HG03280 (cell line): ENCODE results near the gene DUOXA1.

ENCODE experiments used
- ATAC-seq: cut with Tn5 transposase; IDR thresholded peaks from one replicate; pipeline ENCODE4 v1.9.1; 2021; ENCODE audit warnings: mild to moderate bottlenecking, moderate library complexity; ENCODE audit not compliant: unreplicated experiment

The DUOXA1 gene

DNA sequence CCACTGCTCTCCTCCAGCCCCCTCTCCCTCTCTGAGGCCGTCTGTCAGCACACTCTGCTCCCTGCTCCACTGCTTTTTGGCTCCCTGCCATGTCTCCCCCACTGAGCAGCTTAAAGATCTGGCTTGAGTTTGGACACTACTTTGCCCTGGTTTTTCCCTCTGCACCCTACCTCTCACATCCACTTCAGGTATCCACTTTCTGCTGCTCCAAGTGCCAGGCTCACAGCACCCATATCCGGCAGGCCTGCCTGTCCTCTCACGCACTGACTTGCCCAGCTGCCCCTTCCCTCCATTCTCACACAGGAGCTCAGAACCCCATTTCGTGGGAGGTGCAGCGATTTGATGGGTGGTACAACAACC is 3.9 kb upstream of the DUOXA1 start:
- no peak for ATAC-seq

DNA sequence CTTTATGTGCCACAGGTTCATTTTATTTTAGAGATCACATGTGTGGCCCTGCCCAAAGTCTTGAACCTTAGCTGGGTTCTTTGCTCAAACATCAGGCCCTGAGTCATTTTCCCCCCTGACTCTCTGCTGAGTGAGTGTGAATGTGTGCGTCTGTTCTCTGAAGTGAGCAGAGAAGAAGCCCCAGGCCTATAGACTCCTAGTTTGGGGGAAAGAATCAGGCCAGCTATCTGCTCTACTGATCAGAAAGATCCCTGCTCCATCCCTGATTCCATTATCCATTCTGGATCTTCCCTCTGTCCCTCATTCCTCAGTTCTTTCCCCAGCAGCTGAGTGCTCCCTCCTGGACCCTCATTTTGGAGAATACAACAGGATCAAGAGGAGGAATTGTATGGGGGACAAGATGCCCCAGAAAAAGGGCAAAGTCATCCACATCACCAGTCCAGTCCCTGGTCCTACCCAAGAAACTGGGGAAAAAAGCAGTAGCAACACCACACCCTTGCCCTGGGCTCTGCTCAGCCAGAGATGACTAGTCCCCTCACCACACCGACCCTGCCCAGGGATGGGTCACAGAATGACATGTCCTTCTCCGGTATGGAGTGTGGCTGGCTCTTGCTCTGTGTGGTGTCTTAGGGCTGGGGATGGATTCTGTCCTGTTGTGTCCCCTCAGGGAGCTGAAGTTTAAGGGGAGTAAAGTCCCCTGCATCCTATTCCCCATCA is 3.3 kb upstream of the DUOXA1 start:
- no peak for ATAC-seq

DNA sequence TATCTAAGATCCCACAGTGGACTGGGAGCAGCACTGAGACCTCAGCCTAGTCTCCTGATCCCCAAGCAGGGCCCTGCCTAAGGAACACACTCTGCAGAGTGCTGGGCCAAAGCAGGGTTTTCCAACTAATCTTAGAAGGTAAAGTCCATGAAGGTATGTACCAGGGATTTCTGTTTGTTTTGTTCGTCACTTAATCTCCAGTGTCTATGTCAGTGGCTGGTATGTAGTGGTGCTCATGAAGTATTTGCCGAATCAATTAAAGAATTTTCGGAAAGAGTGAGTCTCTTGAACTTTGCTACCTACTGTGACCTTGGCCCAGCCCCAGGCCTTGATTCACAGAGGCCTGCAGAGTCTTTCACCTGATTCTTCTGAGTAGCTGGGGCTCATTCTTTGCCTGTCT is 1.8 kb upstream of the DUOXA1 start:
- no peak for ATAC-seq

DNA sequence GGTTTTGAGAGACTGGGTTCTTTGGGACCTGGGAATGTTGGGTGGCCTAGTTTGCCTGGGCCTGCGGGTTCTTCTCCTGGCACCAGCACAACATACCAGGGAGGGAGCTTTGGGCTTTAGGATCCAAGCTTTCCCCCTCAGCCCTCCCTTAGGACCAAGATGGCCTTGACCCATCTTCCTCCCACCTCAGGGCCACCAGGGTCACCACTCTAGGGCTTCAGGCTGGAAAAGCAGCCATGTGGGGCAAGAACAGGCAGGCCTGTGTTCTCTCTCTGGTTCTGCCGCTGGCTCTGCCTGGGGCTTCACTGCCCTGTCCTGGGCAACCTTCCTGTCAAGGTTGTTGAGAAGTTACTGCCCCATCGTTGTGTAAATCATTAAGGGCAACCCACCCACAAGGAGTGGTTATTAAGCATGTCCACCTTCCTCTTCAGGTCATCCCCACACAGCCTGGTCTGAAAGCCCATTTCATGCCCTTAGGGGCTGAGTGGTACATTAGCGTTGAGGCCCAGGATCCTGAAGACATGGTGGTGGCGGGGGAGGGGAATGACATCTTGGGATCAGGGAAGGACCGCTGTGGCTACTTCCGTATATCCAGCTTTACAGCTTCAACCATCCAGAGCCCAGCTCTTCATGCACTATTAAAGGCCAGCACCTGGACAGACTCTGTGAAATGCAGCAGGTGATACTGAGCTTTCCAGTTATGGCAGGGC is 767 bp upstream of the DUOXA1 start:
- no peak for ATAC-seq

DNA sequence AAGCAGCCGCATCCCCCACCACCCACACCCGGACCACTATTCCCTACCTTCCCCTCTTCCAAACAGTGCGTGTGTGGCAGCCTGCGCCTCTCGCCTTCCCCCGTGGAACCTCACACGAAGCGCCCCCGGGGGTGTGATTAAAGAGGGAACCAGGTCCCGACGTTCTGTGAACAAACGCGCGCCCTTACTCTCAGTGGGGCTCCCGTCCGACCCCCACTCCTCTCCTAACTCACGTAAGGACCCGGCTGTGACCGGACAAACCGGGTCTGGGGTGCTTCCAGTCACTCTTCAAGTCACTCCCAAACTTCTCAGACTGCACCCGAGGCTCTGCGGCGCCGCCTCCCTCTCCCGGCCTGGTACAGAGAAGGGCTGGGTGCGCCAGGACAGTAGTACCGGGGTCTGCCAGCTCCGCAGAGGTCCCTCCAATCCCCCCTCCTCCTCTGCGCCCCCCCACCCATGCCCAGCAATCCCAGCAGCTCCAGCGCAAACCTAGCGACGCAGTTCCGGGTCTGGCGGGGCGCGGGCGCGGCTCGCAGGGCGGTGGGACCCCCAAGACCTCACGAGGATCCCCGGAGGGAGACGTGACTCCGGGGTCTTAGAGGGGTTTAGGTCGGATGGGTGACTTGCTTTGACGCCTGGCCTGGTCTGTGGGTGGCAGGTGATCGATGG is 574 bp downstream of the DUOXA1 start:
- ATAC-seq = no peak

DNA sequence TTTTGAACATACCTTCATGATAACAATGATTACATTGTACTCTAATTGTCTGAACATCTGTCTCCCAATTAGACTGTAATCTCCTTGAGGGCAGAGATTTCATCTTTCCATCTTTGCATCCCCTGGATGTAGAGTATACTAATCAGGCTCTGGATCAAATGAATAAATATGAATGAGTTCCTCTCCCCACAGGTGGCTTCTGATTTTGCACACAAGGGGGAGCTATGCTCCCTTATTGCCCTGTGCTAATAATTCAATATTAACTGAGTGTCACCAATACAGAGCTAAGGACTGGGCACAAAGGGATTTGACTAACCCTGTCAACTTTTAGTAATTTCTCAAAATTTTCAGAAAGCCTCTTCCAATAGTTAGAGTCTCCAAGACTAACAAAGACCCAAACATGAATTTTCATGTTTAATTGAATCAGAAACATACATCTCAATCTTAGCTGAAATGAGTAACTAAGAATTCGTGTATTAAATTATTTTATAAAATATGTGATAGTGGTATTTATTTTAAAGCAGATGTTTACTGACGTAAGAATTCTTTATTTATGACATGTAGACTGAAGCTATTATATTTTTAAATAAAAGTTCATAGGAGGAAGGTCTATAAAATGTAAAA is 3.0 kb downstream of the DUOXA1 start:
- ATAC-seq = no peak

DNA sequence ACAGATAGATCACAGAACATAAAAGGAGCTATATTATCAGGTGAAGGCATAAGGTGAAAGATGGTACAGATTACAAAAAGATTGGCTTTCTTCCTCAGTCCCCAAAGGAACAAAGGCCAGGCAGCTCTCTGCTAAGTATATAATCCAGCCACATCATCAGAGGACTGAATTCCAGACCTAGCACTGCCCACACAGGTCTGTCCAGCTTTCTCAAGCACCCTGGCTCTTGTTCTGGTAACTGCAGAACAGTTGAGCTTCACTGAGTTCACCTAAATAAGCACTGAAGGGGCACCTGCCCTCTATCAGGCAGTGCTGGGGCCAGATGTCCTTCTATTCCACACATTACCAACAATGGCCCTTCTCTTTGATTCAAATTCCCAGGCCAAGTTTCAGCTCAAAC is 6.3 kb downstream of the DUOXA1 start:
- ATAC-seq = no peak

DNA sequence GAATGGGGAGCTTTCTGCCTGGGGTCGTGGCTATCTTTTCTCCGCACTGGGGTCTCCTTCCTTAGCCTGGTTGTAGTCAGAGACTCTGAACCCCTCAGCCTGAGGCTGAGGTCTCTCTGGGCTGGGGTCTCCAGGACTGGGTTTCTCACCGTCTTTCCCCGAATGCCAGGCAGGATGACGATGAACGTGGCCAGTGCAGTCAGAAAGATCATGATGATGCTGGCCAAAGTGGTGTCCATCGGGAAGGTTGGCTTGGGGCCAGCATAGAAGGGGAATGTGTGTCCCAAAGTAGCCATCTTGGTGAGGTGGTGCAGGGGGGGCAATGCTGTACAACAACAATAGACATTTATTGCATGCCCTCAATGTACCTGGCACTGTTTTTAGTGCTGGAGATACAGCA is 7.0 kb downstream of the DUOXA1 start:
- no peak for ATAC-seq

DNA sequence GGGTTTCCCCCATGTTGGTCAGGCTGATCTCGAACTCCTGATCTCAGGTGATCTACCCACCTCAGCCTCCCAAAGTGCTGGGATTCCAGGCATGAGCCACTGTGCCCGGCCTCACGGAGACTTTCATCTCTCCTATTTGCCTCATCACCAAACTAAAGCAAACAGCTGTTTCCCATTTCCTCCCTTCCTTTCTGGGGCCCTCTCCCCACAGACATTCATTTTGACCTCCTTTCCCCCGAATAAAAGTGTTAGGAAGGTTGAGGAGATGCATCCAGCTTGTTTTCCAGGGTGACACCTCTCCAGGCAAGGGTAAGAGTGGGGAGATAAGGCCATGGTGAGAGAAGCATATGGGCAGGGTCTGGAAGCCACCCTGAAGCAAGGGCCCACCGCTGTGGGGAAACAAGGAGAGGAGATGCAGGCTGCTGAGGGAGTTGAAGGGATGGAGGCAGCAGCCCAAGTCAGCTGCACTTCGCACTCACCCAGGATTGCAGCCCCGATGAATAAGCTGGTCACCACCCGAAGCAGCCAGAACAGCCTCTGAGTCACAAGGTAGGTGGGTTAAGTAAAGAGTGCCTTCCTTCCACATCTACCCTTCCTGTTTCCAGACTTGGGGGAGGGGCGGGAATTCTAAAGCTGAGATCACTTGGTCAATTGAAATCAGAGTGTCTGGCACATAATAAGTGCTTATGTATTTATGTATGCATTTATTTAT is 7.8 kb downstream of the DUOXA1 start:
- ATAC-seq = no peak

DNA sequence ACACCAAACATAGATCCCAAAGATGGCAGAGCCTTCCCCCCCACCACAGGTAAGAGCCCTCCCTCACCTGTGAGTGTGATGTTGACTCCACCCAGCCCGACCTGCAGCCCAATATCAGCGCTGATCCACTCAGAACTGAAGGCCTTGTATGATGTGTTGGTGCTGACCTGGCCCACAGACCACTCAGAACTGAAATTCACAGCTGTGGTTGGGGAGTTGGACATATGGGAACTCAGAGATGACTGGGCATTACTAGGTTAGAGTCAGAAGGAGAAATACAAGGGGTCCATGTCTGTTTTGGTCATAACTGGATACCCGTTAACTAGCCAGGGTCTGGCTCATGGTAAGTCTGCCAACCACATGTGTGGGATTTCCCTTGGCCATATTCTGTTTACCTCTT is 8.7 kb downstream of the DUOXA1 start:
- no peak for ATAC-seq

DNA sequence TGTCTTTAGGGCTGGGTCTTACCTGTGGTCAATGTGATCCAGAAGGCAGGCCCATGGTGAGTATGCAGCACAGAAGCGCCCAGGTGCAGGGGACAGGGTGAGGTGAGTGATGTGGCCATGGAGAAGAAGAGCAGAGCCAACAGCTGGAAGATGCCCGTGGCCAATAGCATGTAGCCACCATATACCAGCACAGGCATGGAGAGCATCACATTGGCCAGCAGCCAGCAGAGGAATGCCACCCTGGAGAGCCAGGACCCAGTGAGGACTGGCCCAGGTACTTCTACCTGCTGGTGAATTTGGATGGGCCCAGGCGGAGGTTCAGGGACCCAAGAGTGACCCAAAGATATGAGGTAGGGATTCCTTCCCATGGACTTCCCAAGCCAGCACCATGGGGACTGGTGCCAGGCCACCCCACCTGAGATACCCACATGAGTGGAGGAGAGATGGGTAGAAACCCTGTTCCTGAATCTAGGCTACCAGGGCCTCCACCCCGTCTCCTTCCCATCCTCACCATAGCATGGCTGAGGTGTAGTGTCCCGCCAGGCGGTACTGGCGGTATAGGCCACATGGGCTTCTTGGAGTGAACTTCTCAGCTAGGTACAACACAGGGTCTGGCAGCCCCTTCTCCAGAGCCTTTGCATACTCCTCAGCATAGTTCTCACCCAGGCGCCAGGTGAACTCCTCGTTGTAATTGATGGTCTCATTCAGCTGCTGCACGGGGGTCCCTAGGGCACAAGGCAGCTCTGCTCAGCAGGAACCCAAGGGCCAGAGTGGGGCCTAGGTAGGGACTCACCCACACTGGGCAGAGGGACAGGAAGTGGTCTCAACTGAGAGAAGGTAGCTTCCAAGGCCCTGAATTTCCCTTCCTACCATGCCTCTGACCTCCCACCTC is 9.4 kb downstream of the DUOXA1 start:
- no peak for ATAC-seq

DNA sequence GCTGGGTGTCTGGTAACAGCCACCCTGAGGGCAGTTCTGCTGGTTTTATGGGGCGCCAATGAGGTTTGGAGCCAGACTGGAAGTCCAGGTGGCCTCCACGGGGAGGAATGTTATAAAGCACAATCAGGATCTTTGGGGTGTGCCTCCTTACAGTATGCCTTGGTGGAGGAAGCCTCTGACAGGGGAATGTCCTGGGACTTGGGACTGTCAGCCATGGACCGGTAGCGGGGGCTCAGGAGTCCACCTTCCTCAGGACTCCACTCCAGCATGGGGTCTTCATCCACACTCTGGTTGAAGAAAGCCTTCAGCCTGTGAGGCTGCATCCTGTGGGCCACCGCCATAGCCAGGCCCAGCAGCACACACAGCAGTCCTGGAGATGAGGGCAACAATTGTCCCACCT is 10.7 kb downstream of the DUOXA1 start:
- no peak for ATAC-seq

DNA sequence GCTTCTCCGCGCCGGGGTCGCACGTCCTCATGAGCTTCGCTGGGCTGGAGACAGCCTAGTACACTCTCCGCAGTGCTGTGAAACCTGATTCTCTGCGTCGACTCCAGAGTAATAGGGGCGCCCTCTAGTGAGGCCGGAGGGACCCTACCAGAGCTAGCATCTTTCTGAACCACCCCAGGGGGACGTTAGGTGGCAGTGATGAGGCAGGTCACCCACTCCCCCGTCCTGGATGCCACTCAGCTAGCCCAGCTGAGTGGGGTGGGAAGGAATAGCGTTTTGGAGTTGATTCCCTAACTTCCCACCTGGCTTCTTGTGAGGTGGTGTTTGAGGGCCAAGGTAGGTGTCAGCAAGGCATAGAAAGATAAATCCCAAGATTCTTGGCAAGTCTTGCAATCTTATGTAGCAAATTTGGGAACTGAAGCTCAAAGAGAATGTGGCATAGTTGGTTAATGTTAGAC is 11.5 kb downstream of the DUOXA1 start:
- peak; percentile 81 for ATAC-seq

DNA sequence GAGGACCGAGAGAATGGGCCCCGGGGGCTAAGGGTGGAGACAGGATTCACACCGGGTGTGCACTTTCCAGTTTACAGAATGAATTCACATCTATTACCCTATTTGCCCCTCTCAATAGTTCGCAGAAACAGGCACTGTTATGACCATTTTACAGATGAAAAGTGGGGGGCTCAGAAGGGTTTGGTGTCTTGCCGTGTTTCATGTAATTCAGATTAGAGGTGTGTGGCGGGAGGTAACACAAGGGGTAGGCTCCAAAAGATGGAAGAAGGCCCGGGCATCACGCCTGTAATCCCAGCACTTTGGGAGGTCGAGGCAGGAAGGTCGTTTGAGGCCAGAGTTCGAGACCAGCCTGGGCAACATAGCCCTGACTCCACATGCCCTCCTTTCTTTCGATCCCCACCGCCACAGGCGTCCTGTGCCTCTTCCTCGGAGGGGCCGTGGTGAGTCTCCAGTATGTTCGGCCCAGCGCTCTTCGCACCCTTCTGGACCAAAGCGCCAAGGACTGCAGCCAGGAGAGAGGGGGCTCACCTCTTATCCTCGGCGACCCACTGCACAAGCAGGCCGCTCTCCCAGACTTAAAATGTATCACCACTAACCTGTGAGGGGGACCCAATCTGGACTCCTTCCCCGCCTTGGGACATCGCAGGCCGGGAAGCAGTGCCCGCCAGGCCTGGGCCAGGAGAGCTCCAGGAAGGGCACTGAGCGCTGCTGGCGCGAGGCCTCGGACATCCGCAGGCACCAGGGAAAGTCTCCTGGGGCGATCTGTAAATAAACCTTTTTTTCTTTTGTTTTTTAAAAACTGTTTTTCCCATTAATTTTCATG is 12.2 kb downstream of the DUOXA1 start:
- ATAC-seq = peak; percentile 6

DNA sequence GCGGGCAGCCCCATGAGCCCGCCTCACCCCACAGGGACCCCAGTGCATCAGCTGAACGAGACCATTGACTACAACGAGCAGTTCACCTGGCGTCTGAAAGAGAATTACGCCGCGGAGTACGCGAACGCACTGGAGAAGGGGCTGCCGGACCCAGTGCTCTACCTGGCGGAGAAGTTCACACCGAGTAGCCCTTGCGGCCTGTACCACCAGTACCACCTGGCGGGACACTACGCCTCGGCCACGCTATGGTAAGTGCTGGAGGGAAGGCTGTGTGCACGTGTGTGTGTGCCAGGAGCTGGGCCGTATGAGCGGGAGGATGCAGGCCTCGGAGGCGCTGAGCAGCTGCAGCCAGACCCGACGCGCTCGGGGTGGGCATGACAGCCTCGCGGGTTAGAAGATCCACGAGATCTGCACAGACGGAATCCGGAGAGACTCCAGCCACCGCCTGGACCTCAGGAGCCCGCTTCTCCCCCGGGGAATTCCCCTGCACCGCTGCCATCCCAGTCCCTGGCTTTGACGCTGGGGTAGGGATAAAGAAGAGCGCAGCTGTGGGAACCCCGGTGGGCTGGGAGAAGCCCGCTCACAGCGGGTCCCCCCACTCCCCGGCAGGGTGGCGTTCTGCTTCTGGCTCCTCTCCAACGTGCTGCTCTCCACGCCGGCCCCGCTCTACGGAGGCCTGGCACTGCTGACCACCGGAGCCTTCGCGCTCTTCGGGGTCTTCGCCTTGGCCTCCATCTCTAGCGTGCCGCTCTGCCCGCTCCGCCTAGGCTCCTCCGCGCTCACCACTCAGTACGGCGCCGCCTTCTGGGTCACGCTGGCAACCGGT is 13.0 kb downstream of the DUOXA1 start:
- no peak for ATAC-seq

DNA sequence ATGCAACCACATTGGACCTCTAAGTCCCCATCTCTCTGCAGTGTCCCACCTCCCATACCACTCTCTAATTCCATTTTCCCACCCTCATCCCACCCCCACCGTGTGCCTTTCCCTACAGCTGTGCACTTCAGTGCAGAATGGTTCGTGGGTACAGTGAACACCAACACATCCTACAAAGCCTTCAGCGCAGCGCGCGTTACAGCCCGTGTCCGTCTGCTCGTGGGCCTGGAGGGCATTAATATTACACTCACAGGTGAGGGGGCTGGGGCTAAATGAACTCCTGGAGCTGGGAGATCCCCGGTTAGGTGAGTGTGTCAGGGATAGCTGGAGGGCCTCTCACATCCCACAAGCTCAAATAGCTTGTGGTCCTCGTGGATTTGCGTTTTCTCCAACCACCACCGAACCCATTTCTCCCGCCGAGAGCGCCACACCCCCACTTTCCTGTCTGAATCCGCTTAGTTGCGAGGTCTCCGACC is 13.6 kb downstream of the DUOXA1 start:
- no peak for ATAC-seq

DNA sequence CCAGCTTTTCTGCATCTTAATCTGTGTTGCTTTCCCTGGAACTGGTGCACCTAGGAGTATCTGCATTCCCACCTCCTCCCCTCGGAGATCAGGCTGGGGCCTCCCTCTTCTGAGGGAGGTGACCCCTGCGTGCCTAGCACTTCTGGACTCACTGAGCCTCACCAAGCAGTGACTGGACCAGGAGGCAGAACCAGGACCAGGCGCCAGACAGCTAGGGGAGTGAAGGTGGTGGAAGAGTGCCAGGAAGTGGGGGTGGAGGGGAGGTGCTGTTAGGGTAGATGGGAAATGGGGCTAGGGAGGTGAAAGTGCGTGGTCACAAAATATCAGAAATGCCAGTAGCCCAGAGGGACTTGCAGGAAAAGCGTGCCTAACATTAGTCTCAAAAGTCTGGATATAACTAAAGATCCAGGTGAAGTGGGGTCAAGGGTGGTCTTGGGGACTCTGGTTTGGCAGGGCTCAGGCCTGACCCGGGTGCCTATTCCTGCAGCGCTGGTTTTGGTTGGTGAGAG is 14.3 kb downstream of the DUOXA1 start:
- no peak for ATAC-seq

DNA sequence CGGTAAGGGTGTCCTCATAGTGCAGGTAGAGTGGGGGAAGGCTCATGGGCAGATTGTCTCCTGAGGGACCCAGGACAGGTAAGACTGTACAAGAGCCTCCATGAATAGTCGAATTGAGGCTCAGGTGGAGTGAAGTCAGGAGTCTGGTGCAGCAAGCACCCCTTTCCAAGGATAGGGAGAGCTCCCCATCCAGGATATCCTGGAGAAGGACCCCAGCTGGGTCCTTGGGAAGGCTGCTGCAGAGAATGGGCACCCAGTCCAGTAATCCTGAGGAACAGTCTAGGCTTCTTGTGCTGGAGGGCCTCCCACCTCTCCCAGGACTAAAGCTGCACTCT is 15.0 kb downstream of the DUOXA1 start:
- no peak for ATAC-seq
